Fibroblast of lung (primary cell): ENCODE measurements around the gene FH.

Source experiments
- EZH2 ChIP-seq: IDR thresholded peaks from 2 replicates; pipeline ENCODE4 v1.5.1; 2012; ENCODE audit warnings: low read length, control low read depth, mild to moderate bottlenecking; ENCODE audit errors: missing control alignments
- TF ChIP-seq, protein P1 (sequence below), 2 donors: IDR thresholded peaks in 1 of 2; conservative IDR thresholded peaks in 1 of 2; 1 replicate in 1 of 2; 2 replicates in 1 of 2; pipeline ENCODE4 v1.5.1; 2011 to 2012; ENCODE audit warnings: low read length in 2 of 2, control low read depth in 1 of 2, inconsistent platforms in 1 of 2, low read depth in 1 of 2, mild to moderate bottlenecking in 1 of 2

DNA sequence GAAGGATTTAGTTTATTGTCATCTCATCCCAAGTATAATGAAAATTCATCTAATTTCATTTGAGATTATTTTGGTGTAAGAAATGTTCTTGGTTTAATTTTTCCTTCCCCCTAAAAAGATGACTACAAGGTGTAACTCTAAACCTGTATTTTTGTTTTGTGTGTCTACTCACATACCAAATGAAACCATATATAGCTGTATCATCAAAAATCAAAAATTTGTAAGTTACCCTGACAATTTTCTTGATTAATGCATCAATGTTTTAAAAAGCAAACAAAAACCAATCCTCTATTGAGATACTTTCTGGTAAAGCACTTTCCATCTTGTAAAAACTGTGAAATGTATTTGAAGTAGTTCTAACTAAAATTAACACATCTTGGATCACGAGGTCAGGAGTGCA, 30.8 kb downstream of the FH start:
- TF ChIP-seq, protein P1, sequence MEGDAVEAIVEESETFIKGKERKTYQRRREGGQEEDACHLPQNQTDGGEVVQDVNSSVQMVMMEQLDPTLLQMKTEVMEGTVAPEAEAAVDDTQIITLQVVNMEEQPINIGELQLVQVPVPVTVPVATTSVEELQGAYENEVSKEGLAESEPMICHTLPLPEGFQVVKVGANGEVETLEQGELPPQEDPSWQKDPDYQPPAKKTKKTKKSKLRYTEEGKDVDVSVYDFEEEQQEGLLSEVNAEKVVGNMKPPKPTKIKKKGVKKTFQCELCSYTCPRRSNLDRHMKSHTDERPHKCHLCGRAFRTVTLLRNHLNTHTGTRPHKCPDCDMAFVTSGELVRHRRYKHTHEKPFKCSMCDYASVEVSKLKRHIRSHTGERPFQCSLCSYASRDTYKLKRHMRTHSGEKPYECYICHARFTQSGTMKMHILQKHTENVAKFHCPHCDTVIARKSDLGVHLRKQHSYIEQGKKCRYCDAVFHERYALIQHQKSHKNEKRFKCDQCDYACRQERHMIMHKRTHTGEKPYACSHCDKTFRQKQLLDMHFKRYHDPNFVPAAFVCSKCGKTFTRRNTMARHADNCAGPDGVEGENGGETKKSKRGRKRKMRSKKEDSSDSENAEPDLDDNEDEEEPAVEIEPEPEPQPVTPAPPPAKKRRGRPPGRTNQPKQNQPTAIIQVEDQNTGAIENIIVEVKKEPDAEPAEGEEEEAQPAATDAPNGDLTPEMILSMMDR (conservative IDR thresholded peaks at IDR 0.05 in 1 of 2, IDR thresholded peaks at IDR 0.05 in 1 of 2; ENCODE audit: low read depth in 1 of 2, low read length in 2 of 2) = no peak
- TF ChIP-seq EZH2 = no peak
